HG03064 (cell line): ENCODE measurements around the gene MAP1LC3A.
A peak's percentile ranks its signal among the peaks of the same experiment; 100 is the strongest.
"Not testable (repeated sequence)": the region's sequence is repeated elsewhere in the genome, so short reads cannot be mapped to it uniquely, and the experiment has no call there.

Source experiments
- ATAC-seq: cut with Tn5 transposase; IDR thresholded peaks from one replicate; pipeline ENCODE4 v1.9.1; 2021; ENCODE audit warnings: low read depth; ENCODE audit not compliant: unreplicated experiment

Gene MAP1LC3A

DNA sequence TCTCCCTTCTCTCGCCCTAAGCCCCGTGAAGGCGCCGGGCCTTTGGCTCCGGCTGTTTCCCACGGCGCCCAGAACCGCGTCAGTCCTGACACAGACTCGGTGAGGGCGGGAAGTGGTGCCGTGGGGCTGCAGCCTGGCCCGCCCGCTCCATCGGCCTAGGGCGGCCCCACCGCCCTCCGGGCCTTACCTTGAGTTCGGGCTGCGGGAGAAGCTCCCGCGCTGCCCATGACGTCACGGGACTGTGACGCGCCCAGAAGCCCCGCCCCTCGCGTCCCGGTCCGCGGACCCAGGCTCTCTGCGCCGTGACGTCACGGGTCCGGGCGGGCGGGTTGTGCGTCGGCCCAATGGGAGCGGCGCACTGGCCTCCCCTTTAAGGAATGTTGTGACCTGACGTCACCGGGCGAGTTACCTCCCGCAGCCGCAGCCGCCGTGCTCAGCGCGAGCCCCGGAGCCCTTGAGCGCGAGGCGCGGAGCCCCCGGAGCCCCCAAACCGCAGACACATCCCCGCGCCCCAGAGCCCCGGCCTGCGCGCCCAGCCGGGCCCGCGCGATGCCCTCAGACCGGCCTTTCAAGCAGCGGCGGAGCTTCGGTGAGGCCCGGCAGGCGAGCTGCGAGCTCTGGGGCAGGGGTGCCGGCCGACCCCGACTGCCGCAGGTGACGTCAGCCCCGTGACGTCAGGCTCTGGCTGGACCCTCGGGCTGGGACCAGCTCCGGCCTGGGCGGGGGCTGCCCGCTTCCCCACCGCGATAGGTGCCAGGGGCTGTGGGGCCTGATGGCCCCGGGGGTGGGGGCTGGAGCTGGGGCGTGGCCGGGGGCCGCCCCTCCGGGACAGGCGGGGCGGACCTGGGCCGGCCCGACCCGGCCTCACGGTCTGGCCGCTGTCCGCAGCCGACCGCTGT is at the start of gene MAP1LC3A:
TSS of gene MAP1LC3A (plus strand) at position 399 of the 899 bp plus-strand sequence. CDS start at position 550, 151 bp downstream.
- ATAC-seq: no peak

GRCh38 chr20:34510575-34510974 is 47.9 kb upstream of the MAP1LC3A start:
- ATAC-seq: no peak

- no peak for ATAC-seq
Observed at GRCh38 chr20:34511891-34512265, 46.6 kb upstream of the MAP1LC3A start.

- no peak for ATAC-seq
Observed at GRCh38 chr20:34512266-34512954, 46.1 kb upstream of the MAP1LC3A start.

DNA sequence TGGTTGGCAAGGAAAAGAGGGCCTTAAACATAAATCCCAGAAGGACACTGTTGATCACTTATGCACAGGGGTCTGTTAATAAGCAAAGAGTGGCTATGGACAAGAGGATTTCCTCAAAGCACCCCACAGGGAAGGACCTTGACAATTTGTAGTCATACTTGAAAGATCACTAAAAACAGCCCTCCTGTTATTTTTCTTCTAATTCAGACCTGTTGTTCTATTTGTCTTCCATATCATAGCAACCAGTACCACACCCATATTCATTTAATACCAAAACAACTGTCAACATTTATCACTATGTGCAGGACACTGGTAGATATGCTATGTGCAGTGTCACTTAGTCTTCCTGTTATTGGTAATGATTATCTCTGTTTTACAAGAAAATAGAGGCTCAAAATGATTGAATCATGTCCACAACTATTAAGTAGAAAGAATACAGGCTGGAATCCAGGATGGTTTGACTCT is 45.5 kb upstream of the MAP1LC3A start:
- no peak for ATAC-seq

- ATAC-seq: not testable (repeated sequence)
Observed at GRCh38 chr20:34514034-34514433, 44.5 kb upstream of the MAP1LC3A start.

GRCh38 chr20:34514897-34515483 is 43.5 kb upstream of the MAP1LC3A start:
- no peak for ATAC-seq

GRCh38 chr20:34515484-34516246 is 42.9 kb upstream of the MAP1LC3A start:
- peak; percentile 55 for ATAC-seq

- peak; percentile 66 for ATAC-seq
Observed at GRCh38 chr20:34516247-34517113, 42.0 kb upstream of the MAP1LC3A start, which contains the start of gene DYNLRB1. Gene DYNLRB1, plus strand, starts transcription at chr20:34516422. Its CDS starts 37 bp downstream, at chr20:34516459.

- ATAC-seq: no peak
Observed at GRCh38 chr20:34517114-34517505, 41.4 kb upstream of the MAP1LC3A start.

DNA sequence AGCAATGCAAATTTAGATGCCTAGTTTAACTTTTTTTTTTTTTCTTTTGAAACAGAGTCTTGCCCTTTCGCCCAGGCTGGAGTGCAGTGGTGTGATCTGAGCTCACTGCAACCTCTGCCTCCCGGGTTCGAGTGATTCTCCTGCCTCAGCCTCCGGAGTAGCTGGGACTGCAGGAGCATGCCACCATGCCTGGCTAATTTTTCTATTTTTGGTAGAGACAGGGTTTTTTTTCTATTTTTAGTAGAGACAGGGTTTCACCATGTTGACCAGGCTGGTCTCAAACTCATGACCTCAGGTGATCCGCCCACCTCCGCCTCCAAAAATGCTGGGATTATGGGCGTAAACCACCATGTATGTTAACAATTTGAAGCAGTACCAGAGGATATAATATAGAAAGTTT is 39.7 kb upstream of the MAP1LC3A start:
- not testable (repeated sequence) for ATAC-seq

DNA sequence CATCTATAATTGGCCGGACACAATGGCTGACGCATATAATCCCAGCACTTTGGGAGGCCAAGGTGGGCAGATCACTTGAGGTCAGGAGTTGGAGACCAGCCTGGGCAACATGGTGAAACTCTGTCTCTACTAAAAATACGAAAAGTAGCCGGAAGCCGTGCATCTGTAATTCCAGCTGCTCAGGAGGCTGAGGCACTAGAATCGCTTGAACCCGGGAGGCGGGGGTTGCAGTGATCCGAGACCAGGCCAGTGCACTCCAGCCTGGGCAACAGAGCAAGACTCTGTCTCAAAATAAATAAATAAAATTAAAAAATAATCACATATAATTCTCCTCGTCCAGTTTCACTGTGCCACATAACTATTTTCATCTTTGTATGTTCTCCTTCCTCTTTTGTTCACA is 38.7 kb upstream of the MAP1LC3A start:
- not testable (repeated sequence) for ATAC-seq

- ATAC-seq: no peak
Observed at GRCh38 chr20:34522969-34523871, 35.3 kb upstream of the MAP1LC3A start.

- no peak for ATAC-seq
Observed at GRCh38 chr20:34524426-34524825, 34.1 kb upstream of the MAP1LC3A start.

GRCh38 chr20:34525342-34525708 is 33.2 kb upstream of the MAP1LC3A start:
- no peak for ATAC-seq

- ATAC-seq: no peak
Observed at GRCh38 chr20:34525709-34526416, 32.7 kb upstream of the MAP1LC3A start.

GRCh38 chr20:34526466-34526865 is 32.1 kb upstream of the MAP1LC3A start:
- ATAC-seq: no peak

DNA sequence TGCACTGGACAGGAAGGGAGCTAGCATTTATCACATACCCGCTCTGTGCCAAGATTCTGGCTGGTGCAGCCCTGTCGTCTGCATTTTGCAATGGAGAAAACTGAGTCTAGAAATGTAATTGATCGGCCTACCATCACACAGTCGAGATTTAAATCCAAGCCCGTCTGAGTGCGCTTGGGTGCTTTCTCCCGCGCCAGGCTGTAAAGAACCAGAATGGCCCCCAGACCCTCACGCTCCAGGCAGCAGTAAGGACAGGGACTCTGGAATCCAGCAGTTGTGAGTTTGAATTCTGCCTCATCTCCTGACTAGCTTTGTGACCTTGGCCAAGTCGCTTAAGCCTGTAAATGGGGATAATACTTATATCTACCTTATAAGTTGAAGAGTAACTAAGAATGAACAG is 31.5 kb upstream of the MAP1LC3A start:
- no peak for ATAC-seq
